Hematopoietic multipotent progenitor cell treated with erythropoietin and hydrocortisone succinate and interleukin-3 and kit ligand, for 8 days (in vitro differentiated cells): ENCODE data around the gene PLXDC2.
"Not testable (repeated sequence)": the region's sequence is repeated elsewhere in the genome, so short reads cannot be mapped to it uniquely, and the experiment has no call there.

Experiments
- DNase-seq: peaks from one replicate; pipeline ENCODE4 v3.0.0-alpha.2; 2015

The PLXDC2 gene

DNA sequence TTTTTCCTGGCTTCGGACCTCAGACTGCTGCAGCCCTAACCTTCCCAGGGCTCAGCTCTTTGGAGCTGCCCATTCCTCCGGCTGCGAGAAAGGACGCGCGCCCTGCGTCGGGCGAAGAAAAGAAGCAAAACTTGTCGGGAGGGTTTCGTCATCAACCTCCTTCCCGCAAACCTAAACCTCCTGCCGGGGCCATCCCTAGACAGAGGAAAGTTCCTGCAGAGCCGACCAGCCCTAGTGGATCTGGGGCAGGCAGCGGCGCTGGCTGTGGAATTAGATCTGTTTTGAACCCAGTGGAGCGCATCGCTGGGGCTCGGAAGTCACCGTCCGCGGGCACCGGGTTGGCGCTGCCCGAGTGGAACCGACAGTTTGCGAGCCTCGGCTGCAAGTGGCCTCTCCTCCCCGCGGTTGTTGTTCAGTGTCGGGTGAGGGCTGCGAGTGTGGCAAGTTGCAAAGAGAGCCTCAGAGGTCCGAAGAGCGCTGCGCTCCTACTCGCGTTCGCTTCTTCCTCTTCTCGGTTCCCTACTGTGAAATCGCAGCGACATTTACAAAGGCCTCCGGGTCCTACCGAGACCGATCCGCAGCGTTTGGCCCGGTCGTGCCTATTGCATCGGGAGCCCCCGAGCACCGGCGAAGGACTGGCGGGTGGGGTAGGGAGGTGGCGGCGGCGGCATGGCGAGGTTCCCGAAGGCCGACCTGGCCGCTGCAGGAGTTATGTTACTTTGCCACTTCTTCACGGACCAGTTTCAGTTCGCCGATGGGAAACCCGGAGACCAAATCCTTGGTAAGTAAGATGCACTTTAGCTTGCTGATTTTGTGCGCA is at the start of gene PLXDC2:
PLXDC2 (plus strand) TSS at position 22 of the 820 bp plus-strand sequence.
- peak; percentile 41 for DNase-seq

DNA sequence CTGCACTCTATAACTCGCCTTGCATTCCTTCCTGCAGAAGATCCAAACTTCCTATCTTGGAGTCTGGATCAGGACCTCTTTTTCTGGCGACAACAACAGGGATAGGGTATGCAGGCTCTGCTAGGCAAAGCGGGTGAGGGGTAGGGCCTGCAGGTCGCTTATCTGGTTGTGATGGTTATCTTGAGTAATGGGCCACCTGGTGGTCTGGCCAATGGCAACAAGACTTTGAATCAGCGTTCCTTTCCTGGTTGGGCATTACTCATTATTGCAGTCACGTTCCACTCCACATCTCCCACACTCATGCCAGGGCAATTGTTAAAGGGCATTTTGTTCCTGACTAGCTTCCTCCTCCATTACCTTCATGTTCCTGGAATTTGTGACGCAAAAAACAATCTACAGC is 48.4 kb upstream of the PLXDC2 start:
- no peak for DNase-seq

DNA sequence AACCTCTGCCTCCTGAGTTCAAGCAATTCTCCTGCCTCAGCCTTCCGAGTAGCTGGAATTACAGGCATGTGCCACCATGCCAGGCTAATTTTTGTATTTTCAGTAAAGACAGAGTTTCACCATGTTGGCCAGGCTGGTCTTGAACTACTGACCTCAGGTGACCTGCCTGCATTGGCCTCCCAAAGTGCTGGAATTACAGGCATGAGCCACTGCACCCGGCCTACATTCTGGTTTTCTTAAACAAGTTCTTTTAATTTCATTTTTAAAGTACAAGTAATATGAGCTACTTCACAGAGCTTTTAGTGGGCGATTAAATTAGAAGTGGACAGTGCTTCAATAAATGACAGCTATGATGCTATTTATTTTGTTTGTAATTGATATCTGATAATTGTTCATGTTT is 46.4 kb upstream of the PLXDC2 start:
- DNase-seq = not testable (repeated sequence)

DNA sequence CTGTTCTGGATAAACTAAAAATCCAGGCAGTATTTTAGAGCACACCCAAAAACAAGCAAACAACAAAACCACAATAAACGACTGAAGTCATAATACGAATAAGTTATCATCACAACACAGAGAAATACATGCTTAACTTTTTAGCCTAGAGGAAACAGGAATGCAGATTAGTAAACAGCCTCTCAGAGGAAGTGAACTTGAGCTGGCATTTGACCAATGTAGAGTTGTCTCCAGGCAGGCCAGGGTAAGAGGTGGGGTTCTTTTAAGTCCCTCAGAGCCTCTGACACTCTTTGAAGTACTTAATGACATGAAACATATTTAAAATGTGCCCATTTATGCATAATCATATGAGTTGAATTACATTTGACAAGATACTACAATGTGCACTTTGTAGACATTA is 43.3 kb upstream of the PLXDC2 start:
- DNase-seq = peak; percentile 30

DNA sequence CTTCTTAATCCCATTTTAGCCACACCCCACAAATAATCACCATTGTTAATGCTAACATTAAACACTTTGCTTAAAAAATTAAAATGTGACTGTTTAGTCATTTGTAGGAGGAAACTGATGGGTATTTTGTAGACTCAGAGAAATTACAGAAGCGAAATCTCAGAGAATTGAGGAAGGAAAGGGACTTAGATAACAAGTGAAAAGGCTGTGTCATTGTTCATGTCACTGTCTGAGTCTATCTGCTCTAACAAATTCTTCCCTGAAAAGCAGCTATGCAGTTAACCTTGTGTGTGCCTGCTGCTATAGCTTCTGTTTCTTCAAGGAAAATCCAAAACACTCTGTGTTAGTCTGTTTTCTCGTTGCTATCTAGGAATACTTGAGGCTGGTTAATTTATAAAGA is 40.9 kb upstream of the PLXDC2 start:
- DNase-seq = peak; percentile 25

DNA sequence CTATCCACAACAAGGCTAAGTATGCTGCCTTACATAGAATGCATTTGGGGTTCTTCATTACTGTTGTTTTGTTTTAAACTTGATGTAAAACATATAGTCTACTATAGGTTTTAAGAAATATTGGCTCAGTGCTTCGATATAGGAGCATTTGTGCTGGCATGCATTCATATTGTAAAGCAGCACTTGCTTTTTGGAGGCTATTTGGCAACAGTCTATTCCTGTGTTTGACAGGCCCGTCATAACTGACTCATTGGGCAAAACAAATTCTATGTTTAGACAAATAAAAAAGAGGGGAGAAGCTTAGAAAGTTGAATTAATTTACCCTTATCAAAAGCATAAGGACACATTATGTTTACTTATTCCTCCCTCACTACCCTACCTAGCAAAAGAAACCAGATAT is 38.4 kb upstream of the PLXDC2 start:
- no peak for DNase-seq

DNA sequence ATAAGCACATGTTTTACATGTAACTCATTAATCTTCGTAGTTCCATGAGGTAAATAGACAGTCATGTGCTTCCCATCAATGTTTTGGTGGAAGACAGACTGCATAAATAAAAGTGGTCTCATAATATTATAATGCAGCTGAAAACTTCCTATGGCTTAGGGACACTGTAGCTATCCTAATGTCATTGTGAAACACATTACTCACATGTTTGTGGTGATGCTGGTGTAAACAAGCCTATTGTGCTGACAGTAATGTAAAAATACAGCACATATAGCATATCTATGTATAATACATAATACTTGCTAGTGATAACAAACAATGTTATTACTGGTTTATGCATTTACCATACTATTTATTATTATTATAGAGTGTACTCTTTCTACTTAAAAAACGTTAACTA is 37.2 kb upstream of the PLXDC2 start:
- DNase-seq = no peak

DNA sequence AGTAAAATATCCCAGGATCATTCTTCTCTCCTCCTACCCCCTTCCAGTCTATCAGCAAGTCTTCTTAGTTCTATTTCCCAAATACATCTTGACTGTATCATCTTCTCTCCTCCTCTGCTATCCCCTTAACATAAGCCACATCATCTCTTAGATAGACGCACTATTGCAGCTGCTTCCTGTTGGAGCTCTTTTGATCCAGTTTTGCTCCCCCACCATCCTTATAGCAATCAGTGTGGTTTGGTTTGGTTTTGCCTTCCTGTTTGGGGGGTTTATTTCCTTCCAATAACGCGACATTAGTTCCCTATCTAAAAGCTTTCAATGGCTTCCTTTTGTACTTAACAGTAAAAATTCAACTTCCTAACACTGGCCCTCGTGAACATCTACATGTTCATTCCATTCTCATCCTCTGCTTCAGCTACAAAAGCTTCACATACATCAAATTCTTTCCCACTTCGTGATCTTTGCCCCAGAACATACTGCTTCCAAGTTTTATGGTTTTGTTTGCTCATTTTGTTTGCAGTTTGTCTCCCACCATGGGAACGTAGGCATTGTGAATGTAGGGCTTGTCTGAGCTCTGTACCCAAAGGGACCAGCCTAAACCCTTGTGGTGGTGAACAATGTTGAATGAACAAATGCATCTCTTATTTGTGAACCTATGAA is 33.7 kb upstream of the PLXDC2 start:
- no peak for DNase-seq

DNA sequence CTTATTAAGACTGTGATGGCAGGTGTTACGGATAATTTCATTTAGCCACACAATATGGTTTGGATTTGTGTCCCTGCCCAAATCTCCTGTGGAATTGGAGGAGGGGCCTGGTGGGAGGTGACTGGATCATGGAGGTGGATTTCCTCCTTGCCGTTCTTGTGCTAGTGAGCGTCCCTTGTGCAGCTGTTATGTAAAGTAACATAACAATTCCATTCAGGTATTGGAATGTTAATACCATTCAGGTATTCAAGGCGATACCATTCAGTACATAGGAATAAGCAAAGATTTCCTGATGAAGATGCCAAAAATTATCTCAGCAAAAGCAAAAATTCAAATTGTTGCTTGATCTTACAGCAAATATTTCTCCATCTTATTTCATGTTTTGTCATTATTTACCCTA is 32.5 kb upstream of the PLXDC2 start:
- no peak for DNase-seq

DNA sequence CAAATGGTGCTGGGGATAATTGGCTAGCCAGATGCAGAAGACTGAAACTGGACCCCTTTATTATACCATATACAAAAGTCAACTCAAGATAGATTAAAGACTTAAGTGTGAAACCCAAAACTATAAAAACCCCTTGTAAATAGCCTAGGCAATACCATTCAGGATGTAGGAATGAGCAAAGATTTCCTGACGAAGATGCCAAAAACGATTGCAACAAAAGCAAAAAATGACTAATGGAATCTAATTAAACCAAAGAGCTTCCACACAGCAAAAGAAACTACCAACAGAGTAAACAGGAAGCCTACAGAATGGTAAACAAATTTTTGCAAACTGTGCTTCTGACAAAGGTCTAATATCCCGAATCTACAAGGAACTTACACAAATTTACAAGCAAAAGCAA is 30.9 kb upstream of the PLXDC2 start:
- no peak for DNase-seq

DNA sequence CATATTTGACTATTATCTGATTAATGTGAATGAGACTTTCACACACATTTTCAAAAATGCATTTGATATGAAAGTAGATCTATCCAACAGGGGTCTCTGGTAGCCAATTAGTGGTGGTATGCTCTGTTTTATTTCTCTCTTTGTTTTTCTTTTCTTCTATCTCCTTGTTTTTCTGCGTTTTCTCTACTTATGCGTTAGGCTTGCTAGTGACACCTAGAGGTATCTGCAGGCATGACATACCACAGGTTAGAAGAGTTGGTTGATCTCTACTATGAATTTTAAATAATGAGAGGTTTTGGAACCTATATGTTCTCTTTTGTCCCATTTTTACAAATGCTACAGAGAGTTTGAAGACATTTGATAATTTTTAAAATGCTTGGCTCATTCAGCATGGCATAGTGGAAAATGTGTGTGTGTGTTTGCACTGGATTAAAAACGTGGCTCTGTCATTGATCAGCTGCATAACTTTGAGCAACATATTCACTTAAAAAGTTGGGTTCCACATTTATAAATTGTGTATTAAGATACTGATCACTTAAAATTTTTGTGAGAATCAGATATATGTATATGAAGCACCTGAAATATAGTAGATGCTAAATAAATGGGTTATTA is 28.1 kb upstream of the PLXDC2 start:
- peak; percentile 73 for DNase-seq

DNA sequence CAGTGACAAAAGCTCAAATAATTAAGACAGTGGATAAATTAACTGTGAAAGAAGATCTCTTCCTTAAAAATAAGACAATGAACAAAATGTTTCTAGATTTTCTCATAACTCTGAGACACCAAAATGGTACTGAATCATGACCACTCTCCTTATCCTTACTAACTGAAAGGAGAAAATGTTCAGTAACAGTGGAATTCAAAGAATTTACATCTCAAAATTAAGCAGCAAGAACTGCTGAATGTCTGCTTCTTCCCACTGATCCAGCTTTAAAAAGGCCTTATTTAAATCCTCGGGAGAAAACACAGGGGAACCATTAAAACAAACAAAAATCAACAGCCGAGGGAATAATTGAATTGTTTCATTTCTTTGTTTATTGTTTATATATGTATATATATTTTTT is 27.3 kb upstream of the PLXDC2 start:
- no peak for DNase-seq

DNA sequence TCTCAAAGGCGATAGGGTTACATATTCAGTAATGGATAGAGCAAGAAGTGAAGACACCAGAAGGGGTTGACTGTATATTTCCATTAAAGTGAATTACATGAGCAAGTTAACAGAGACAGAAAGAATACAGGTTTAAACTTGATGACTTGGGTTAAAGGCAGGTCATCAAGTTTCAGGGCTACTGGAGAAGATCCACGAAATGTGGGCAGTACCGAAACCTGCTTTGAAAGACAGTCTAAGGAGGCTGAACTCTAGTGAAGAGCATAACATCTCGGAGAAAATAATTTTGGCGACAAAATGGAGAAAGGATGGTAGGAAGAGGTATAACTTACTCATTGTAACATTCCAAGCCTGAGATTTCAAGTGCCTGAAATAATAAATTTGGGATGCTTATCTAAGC is 26.6 kb upstream of the PLXDC2 start:
- no peak for DNase-seq

DNA sequence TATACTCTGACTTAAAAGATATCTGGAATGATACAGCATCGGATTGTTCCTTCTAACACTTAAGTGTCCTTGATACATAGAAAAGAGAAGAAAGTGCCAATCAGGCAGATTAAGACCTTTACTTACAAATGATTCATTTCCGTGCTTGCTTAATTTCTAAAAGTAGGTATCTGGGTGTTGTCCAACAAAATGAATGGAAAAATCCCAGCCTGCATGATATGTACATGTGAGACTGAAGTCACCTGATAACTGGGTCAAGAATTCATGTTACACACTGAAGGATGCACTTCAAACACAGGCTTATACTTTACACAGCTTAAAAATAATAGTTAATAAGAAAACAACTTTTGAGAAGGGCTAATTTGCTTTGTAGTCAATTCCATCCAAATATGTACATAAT is 25.2 kb upstream of the PLXDC2 start:
- no peak for DNase-seq

DNA sequence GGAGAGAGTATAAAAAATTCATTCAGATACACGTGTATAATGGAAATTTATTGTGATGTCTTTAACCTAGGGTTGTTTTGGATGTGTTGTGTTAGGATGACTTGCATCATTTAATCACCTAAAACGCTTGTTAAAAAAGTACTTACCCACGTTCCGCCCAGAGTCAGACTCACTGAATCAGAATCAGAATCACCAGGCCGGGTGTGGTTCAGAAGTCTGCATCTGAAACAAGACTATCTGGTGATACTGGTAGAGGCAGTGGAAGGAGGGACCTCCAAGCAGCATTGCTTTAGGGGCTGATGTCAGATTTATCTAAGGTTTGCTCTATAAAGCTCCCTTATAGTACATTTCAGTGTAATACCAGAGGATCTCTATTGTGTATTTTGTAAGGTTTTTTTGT is 20.5 kb upstream of the PLXDC2 start:
- no peak for DNase-seq

DNA sequence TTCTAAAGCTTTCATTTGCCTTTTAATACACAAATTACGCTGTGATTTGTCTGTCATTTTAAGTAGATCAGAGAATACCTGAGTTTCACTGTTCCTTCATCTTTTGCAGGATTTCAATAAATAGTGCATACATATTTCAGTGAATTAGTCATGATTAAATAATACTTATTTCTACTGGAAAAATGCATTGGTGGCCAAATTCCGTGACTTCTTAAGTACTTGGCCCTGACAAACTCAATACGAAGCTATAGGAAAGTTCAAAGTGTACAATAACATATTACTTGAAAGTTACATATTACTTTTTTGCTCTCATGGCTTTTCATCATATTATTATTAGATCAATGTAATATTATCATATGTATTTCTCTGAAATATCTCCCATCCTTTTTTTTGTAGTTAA is 16.1 kb upstream of the PLXDC2 start:
- DNase-seq = no peak

DNA sequence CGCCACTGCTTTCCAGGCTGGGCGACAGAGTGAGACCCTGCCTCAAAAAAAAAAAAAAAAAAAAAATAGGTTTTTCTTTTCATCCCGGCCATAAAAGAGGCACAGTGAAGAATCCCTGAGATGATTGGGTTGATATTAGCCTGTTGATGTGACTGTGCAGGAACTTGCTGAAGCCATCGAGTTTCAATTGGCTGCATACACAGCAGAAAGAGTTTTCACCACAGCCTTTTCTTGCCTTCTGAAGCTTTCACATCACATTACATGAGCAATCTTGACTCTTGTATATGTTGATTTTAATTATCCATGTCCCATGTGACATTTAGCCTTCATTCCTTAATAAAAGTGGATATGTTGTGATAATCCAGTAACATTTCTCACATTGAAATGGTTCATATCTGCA is 14.9 kb upstream of the PLXDC2 start:
- no peak for DNase-seq

DNA sequence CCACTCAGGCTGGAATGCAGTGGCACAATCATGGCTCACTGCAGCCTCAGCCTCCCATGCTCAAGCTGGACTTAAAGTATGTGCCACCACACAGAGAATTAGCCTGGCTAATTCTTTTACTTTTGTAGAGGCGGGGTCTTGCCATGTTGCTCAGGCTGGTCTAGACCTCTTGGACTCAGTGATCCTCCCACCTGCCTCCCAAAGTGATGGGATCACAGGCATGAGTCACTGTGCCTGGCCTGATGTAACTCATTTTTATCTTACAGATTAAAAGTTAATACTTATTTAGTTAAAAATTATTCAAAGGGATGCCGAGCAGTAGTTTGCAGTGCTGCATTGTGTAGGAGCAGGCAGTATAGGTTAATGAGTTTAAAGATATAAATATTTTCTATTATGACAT is 12.6 kb upstream of the PLXDC2 start:
- no peak for DNase-seq

DNA sequence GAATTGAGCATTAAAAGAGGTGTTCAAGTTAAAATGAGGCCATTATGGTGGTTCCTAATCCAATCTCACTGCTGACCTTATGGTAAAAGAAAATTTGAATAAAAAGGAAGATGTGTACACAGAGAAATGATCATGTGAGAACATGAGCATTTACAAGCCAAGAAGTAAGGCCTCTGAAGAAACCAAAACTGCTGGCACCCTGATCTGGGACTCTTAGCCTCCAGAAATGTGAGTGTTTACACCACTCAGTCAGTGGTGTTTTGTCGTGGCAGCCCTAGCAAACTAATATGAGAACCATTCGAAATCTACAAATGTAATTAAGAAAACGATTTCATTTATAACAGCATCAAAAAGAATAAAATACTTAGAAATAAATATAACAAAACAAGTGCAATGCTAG is 6.8 kb upstream of the PLXDC2 start:
- no peak for DNase-seq

DNA sequence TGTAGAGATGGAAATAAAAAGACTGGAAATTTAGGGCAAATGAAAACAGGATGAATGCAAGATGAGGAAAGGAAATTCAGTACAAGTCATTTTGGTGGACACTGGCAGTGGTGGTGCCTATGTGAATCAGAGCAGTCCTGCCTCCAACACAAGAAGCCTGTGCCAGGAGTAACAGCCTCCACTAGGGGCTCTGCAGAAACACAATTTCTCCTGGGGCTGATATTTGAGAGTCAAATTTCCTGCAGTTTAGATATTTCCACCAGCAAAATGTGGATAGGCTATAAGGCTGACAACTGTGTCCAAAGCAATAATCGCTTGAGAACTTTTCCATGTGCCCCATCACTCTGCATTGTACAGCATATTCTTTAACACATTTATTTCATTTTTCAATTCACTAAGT is 4.7 kb upstream of the PLXDC2 start:
- peak; percentile 16 for DNase-seq

DNA sequence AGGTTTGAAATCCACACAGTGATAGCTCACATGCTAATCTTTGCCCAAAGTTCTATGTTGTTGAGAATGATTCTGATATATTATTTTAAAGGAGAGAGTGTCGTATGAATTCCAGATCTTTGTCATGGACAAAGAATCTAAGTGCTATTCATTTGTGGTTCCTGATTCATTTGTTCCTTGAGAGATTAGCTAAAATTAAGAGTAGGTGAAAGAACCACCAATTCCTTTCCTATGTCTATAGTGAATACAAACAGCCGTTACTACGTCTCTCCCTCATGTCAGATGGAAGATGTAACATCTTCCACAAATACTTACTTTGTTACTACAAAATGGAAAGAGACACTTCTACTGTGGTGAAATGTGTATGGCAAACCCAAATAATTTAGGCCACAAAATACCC is 3.3 kb upstream of the PLXDC2 start:
- DNase-seq = no peak

DNA sequence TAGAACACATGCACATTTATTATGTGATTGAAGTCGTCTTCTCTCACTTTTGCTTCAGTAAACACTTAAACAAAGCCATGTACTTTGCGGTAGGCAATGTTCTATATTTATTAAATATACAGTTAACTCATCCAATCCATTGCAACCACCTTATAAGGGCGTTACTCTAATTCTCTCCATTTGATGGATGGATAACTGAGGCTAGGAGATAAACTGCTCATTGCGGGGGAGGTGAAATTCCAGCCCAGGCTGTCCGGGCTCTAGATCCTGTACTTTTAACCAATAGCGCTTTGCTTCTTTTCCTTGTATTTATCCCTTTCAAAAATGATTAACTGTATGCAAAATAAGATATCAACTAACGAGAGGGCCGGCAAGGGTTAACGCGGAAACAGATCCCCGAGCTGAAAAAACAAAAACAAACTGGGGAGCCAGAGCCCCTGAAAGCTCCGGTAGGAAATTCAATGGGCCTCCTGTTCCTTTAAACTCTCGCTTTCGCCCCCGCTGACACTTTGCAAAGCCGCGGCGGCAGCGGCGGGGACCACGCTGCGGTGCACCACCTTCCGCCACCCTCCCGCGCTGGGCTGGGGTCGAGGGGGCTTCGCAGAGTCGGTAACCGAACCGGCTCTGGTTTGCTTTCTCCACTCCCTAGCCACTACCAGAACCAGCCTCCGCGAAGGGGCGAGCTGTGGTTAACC is 1.0 kb upstream of the PLXDC2 start:
- DNase-seq = peak; percentile 25

DNA sequence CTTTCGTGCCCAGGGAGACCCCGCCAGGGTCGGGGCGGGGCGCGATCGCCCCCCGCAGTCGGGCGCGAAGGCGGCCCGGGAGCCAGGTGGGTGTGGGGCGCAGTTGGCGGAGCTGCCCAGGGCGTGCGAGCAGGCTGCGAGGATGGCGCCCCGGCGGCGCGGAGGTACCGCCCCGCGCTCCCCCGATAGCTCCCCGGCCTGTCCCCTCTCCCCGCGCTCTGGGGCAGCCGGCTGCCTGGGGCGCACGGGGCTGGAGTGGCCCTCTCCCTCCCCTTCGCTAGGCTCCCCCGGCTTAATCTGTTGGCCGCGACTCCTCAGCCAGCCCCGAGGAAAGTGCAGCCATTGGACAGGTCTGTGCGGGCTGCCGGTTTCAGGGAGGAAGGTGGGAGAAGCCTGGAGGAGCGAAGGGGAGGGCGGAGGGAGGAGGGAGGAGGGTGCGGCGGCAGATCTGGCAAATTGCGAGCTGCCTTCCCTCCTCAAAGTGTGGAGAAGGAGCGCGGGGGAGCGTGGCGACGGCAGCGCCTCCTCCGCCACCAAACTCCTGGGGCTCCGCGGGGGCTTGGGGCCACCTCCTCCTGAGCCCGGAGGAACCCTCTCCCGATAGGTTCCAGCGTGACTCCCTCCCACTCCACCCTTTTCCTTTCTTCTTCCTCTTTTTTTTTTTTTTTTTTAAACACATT is 361 bp upstream of the PLXDC2 start:
- peak; percentile 52 for DNase-seq
